Measurements from ENCODE around the gene IQUB.
"Not testable (repeated sequence)": the region's sequence is repeated elsewhere in the genome, so short reads cannot be mapped to it uniquely, and the experiment has no call there.

DNA sequence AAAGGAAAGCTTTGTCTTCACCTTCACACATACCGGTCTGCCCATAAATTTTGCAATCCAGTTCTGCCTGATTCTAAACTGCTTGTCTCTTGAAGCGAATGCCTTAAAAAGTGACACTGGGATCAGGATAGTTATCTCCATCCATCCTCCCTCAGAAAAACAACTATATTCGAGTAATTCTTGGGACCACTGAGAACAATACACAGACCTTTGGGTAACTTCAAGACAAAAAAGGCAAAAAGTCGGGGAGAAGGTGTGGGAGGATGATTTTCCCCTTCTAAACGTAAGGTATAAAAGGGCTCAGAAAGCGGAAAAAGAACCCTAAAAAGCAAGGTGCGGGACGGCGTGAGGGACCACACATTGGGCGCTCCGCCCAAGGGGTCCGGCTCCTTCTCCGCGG is 2.1 kb downstream of the IQUB start:
- TF ChIP-seq POLR2A, CTCF (IDR thresholded peaks at IDR 0.05): not testable (repeated sequence)

All from body of pancreas (tissue), 4 donors.